Measurements from ENCODE around the gene WDR33.

DNA sequence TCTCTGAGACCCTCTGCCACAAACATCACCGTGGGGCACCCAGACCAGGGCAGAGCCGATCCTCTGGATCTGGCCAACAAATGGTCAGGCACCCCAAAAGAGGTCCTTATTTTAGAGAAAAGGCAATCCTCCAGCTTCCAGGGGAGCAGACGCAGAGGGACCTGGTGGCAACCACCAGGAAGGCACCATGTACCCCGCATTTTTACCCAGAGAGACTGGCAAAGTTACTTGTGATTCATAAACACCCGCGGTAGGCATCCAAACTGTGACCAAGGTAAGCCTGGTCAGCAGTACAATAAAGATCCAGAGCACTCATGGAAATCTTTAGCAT, 146.1 kb downstream of the WDR33 start:
- TF ChIP-seq, protein P1, sequence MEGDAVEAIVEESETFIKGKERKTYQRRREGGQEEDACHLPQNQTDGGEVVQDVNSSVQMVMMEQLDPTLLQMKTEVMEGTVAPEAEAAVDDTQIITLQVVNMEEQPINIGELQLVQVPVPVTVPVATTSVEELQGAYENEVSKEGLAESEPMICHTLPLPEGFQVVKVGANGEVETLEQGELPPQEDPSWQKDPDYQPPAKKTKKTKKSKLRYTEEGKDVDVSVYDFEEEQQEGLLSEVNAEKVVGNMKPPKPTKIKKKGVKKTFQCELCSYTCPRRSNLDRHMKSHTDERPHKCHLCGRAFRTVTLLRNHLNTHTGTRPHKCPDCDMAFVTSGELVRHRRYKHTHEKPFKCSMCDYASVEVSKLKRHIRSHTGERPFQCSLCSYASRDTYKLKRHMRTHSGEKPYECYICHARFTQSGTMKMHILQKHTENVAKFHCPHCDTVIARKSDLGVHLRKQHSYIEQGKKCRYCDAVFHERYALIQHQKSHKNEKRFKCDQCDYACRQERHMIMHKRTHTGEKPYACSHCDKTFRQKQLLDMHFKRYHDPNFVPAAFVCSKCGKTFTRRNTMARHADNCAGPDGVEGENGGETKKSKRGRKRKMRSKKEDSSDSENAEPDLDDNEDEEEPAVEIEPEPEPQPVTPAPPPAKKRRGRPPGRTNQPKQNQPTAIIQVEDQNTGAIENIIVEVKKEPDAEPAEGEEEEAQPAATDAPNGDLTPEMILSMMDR (IDR thresholded peaks at IDR 0.05): no peak
- TF ChIP-seq POLR2A (IDR thresholded peaks at IDR 0.05) (no peak), POLR2AphosphoS5 (IDR thresholded peaks at IDR 0.05) (no peak)
